Activated CD8-positive, alpha-beta memory T cell treated with anti-CD3 and anti-CD28 coated beads, Interleukin-2, amount 50 U/mL, for 4 hours (primary cell): ENCODE data around the gene ADIRF.
"Not testable (repeated sequence)": the region's sequence is repeated elsewhere in the genome, so short reads cannot be mapped to it uniquely, and the experiment has no call there.

ENCODE experiments used
- DNase-seq: peaks from one replicate; pipeline ENCODE4 v3.0.0-alpha.2; 2020

ADIRF gene

DNA sequence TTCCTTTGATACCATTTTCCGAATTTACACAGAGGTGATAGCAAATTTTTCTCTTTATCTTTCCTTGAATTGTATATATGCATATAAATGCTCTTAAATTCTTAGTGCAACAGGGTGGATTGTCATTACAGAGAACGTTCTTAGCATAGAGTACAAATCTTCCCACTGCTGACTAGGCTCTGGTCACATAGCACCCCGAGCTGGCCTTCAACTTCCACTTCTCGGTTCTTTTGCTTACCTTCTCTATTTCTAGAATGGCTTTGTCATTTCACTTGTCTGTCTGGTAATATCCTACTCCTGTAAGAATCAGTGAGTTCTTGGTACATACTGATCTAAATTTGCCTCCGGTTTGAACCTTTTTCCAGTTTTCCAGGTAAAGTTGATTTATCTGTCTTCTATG, 13.4 kb downstream of the ADIRF start:
- no peak for DNase-seq

DNA sequence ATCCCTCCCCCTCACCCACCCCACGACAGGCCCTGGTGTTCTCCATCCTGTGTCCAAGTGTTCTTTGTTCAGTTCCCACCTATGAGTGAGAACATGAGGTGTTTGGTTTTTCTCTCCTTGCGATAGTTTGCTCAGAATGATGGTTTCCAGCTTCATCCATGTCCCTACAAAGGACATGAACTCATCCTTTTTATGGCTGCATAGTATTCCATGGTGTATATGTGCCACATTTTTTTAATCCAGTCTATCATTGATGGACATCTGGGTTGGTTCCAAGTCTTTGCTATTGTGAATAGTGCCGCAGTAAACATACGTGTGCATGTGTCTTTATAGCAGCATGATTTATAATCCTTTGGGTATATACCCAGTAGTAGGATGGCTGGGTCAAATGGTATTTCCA, 16.2 kb downstream of the ADIRF start:
- not testable (repeated sequence) for DNase-seq

DNA sequence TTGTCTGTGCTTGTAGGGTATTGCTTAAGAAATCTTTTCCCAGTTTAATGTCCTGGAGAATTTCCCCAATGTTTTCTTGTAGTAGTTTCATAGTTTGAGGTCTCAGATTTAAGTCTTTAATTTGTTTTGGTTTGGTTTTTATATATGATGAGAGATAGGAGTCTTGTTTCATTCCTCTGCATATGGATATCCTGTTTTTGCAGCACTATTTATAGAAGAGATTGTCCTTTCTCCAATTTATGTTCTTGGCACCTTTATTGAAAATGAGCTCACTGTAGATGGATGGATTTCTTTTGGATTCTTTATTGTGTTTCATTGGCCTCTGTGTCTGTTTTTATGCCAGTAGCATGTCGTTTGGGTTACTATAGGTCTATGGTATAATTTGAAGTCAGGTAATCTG, 20.2 kb downstream of the ADIRF start:
- DNase-seq, result no peak

DNA sequence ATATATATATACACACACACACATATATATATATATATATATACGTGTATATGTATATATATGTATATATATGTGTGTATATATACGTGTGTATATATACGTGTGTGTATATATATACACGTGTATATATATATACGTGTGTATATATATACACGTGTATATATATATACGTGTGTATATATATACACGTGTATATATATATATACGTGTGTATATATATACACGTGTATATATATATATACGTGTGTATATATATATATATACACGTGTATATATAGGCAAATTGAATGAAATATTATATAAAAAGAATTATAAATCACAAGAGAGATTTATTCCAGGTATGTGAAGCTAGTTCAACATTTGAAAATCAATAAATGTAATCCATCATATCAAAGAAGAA, 23.1 kb downstream of the ADIRF start:
- DNase-seq, result not testable (repeated sequence)

DNA sequence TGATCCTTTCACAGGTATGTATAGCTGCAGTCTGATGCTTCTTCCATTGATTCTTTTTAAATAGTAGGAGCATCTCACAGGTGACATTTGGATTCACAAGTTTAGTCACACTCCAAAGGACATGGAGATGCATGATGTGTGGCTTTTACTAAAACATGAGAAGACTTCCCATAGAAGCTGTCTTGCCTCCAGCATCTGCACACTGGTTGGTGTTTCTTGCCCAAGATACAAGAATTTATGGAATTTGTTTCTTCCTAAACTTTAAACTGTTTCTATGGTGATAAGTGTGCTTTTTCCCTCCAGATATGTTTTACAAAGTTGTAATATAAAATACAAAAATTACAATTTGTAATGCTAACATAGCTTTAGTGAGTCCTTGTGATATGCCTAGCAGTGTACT, 24.2 kb downstream of the ADIRF start:
- no peak for DNase-seq

DNA sequence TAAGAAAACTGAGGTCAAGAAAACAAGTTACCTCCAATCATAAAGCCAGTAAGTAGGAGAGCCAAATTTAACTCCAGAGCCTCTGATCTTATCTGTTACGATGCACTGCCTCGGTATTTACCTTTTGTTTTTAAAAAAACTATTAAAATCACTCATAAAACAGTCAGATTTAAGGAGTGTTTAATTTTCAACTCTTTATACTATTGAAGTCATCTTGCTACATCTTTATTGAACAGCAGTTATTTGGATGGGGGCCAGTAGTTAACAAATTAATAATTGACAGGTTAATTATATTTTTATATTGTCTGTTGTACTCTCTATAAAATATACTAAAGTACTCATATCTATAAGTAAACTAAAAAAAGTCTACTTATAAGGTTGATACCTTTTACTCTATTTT, 24.6 kb downstream of the ADIRF start:
- no peak for DNase-seq

DNA sequence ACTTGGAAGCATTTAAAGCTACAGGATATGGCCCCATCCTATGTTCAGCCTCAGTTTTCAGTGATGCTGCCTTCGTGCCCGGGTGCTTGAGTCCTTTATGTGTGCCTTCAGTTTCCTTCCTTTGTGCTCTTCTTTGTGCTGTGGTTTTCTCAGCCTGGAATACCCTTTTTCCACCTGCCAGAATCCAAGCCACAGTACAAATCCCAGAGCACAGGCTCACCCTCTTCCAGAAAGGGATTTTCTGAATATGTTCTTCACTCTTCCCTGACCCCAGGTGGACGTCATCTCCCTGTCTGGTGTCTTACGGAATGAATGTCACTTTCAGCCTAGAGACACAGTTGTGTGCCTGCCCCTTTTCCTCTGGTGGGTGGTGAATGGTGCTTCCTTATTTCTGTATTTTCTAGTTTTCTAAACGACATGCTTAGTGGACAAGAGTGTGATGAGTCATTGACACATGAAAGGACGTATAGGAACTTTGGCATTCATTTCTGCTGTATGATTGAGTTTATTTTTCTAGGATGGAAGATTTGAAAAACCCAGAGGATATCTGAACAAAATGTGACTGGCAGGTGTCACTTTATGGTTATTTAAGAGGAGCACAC, 31.6 kb downstream of the ADIRF start:
- DNase-seq, result not testable (repeated sequence)

DNA sequence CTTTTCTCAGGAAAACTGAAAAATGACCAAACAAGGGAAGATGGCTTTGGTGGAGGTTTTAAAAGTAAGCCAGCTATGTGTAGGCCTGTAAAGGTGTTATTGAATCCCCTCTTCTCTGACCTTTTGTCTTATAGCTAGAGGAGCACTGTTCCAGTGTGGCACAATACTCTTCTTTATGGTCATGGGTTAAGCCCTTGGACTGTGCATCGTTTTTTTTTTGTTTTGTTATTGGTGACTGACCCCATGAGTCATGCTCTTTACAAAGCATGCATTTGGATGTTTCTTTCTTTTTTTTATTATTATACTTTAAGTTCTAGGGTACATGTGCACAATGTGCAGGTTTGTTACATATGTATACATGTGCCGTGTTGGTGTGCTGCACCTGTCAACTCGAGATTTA, 32.2 kb downstream of the ADIRF start:
- DNase-seq, result no peak

DNA sequence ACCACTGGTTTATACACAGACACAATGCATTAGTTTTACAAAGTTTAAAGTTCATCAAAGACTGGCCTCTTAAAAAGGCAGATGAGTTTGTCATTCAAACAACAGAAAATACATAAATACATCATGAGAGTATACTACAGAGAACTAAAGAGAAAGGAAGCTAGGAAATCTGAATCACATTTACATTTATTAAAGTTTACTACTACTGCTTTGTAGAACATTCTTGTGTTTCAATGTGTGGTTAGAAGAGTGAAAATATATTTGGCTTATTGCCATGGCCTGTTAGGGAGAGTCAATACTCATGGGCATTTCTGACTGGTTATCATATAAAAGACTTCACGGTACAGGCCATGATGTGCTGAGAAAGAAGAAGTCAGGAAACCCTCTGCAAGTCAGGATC, 38.8 kb downstream of the ADIRF start:
- not testable (repeated sequence) for DNase-seq

DNA sequence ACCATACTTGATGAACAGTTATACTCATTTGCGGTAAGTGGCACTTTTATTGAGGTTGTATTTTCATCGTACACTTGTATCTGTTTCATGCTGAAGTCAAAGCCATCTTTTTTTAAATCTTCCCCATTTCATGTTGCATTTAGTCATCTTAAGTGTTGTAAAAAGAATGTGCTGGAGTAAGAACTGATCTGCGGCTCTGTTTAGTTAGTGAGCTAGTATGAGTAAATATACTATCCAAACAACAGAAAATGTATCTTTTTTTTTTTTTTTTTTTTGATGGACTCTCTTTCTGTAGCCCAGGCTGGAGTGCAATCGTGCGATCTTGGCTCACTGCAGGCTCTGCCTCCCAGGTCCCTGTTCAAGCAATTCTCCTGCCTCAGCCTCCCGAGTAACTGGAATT, 39.4 kb downstream of the ADIRF start:
- DNase-seq, result not testable (repeated sequence)

DNA sequence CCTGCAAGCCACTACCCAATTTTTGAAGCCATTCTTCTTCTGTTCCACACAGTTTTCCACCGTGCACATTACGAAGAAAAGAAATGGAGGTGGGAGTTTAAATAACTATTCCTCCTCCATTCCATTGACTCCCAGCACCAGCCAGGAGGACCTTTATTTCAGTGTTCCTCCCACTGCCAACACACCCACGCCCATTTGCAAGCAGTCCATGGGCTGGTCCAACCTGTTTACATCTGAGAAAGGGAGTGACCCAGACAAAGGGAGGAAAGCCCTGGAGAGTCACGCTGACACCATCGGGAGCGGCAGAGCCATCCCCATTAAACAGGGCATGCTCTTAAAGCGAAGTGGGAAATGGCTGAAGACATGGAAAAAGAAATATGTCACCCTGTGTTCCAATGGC, 40.0 kb downstream of the ADIRF start:
- DNase-seq, result not testable (repeated sequence)

DNA sequence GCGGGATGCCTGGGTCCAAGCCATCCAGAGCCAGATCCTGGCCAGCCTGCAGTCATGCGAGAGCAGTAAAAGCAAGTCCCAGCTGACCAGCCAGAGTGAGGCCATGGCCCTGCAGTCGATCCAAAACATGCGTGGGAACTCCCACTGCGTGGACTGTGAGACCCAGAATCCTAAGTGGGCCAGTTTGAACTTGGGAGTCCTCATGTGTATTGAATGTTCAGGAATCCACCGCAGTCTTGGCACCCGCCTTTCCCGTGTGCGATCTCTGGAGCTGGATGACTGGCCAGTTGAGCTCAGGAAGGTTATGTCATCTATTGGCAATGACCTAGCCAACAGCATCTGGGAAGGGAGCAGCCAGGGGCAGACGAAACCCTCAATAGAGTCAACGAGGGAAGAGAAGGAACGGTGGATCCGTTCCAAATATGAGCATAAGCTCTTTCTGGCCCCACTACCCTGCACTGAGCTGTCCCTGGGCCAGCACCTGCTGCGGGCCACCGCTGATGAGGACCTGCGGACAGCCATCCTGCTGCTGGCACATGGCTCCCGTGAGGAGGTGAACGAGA, 40.9 kb downstream of the ADIRF start:
- DNase-seq, result not testable (repeated sequence)

DNA sequence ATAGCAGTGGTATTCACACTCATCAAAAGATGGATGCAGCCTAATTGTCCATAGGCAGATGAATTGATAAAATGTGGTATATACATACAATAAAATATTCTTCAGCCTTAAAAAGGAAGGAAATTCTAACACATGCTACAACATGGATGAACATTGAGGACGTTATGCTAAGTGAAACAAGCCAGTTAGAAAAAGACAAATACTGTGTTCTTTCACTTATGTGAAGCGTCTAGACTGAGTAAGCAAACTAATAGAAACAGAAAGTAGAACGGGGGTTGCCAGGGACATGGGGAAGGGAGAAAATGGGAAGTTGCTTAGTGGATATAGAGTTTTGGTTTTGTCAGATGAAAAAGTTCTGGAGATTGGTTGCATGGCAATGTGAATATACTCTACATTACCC, 45.2 kb downstream of the ADIRF start:
- DNase-seq, result not testable (repeated sequence)

DNA sequence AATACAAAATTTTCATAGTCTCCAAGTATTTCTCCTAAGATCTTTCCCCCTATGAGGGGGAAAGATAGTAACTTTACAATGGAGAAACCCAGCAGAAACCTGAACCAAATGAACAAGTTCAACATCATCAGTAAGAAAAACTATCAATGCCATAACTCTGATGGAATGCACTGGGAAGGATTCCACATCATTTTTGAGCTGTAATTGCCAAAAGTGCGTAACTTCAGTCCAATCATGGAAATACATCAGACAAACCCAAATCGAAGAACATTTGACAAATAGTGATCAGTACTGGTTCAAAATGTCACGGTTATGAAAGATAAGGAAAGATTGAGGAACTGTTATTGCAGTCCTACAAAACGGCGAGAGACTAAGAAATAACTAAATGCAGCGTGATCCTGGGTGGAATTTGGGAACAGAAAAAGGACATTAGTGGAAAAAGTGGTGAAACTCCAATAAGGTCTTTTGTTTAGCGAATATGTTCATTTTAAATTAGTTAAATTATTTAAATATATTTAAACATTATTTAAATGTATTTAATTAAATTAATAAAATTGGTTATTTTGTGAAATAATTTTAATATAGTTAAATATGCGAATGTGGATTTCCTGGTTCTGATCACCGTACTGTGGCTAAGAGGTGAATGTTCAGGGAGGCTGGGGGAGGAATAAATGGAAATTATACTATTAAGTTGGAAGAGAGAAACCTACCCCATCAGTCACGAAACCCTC, 46.9 kb downstream of the ADIRF start:
- not testable (repeated sequence) for DNase-seq

DNA sequence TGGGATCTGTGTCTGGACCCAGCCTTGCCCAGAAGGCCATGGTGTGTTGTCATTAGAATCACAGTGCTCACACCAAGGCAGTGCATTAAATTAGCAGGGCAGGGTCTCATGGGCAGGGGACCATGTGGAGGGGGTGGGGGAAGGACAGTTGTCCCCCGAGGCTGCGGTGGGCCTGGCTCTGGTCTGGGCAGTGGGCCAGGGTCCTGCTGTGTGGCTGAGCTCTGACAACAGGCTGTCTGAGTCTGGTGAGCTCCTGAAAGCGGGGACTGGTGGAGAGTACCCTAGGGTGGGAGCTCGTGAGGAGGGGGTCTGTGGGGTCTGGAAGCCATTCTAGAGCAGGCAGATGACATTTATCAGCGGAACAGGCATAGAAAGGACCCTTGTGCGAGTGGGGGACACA, 49.8 kb downstream of the ADIRF start:
- DNase-seq, result not testable (repeated sequence)

DNA sequence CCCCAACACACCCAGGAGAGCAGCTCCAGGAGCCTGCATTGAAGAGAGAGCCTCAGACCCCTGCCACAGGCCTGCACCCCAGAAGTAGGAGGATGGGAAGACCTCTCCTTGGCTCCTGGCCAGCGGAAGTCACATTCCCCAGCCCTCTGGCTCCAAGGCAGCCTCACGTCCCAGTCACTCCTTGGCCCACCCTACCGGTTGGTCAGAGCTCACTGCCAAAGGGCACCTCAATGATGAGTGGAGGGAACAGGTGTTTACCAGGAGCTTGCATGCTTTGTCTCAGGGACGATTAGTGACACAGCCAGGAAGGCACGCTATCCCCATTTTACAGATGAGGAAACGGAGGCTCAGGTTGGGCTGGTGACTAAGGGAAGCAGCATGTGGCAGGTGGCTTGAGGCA, 50.8 kb downstream of the ADIRF start:
- not testable (repeated sequence) for DNase-seq

DNA sequence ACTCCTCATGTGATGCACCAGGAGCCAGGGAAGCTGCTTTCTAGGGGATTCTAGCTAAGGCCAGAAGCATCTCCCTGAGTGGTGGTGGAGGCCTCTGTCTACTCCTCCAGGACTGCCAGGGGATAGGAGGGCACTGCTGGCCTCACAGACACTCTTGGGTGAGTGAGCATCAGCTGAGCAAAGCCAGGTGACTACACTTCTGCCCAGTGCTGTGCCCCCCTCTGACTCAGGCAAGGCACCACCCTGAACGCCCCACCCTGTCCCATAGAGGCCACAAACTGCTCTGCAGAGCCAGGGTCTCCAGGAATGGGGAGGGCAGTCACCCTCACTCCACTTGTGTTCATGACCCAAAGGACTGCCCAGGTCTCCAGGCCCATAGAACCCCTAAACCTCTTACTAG, 51.2 kb downstream of the ADIRF start:
- DNase-seq, result not testable (repeated sequence)

DNA sequence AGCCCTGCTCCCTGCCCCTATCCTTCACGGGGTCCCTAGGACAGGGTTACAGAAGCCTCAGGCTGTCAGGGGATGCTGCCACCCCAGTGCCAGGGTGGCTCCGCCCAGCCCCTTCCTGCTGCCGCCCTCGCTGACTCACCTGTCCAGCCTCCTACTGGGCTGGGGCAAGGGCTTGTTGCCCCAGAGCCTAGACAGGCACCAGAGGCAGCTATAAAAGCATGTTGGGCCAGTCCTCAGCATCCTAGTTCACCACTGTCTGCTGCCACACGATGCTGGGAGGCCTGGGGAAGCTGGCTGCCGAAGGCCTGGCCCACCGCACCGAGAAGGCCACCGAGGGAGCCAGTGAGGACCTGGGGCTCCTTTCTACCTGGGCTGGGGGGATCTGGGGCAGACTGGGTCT, 51.8 kb downstream of the ADIRF start, which contains the start of gene FAM25A:
FAM25A (plus strand) TSS at position 239 of the 400 bp plus-strand sequence; CDS start at position 270, 31 bp downstream.
- DNase-seq, result not testable (repeated sequence)
